Spleen (tissue), 7 donors: ENCODE measurements around the gene NXPH3.

Experiments used
- POLR2A ChIP-seq, 3 donors: fragments of 450-650 bp; IDR thresholded peaks; one replicate each; pipeline ENCODE4 v1.5.1; 2017; ENCODE audit warnings: antibody characterized with exemption in 3 of 3, mild to moderate bottlenecking in 1 of 3
- TF ChIP-seq, protein P1 (sequence below), 11 experiments: fragments of 200-600 bp in 7 of 11; fragments of 450-650 bp in 4 of 11; sonication (generic) in 4 of 11; IDR thresholded peaks in 8 of 11; conservative IDR thresholded peaks in 3 of 11; 1 replicate in 7 of 11; 2 replicates in 4 of 11; pipeline versions ENCODE4 v1.4.0 to v1.8.0; 2016 to 2021; ENCODE audit warnings: antibody characterized with exemption in 11 of 11, inconsistent platforms in 4 of 11, mild to moderate bottlenecking in 1 of 11
- donor health status: DM: no; HTN: no; CAD: no; lungs with moderate emphysema.
- donor health status: DM: no; HTN: no; CAD: no.
- donor health status: DM: no; HTN: no; CAD: no.

GRCh38 chr17:49548051-49548505 lies 27.6 kb upstream of the NXPH3 start:
- TF ChIP-seq, protein P1, sequence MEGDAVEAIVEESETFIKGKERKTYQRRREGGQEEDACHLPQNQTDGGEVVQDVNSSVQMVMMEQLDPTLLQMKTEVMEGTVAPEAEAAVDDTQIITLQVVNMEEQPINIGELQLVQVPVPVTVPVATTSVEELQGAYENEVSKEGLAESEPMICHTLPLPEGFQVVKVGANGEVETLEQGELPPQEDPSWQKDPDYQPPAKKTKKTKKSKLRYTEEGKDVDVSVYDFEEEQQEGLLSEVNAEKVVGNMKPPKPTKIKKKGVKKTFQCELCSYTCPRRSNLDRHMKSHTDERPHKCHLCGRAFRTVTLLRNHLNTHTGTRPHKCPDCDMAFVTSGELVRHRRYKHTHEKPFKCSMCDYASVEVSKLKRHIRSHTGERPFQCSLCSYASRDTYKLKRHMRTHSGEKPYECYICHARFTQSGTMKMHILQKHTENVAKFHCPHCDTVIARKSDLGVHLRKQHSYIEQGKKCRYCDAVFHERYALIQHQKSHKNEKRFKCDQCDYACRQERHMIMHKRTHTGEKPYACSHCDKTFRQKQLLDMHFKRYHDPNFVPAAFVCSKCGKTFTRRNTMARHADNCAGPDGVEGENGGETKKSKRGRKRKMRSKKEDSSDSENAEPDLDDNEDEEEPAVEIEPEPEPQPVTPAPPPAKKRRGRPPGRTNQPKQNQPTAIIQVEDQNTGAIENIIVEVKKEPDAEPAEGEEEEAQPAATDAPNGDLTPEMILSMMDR (IDR thresholded peaks at IDR 0.05 in 8 of 11, conservative IDR thresholded peaks at IDR 0.05 in 3 of 11): no peak
- TF ChIP-seq POLR2A (IDR thresholded peaks at IDR 0.05): no peak
